ENCODE measurements around the gene PIPOX. TPM values are rescaled to one million over a fixed set of nuclear protein-coding genes. Genes with fewer than 3 reads are reported as not detected.

PIPOX gene
- total RNA-seq, 2 experiments from 2014 or later = 1.6 to 1.8 TPM

DNA sequence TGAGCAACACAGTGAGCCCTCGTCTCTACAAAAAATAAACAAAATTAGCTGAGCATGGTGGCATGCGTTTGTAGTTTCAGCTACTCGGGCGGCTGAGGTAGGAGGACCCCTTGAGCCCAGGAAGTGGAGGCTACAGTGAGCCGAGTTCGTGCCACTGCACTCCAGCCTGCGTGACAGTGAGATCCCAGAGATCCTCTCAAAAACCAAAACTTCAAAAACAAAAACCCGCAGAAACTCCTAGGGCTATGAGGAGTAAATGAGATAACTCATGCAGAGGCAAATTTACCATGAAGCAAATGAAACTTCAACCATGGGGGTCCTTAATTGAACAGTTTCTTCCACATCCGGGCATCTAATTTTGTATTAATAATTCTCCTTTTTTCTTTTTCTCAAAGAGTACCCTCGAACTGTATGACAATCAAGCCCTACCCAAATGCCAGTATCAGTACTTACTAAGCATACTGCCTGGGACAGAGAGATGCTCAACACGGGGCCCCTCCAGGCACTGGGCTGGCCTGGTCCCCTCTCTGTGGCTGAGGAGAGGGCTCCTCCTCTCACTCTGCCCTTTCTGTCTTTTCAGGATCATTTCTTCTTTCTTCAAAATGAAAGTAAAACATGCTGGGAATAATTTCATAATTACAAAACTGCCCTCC lies 789 bp upstream of the PIPOX start:
- ChIA-PET CTCF (no interaction called here), POLR2A (no interaction called here)

DNA sequence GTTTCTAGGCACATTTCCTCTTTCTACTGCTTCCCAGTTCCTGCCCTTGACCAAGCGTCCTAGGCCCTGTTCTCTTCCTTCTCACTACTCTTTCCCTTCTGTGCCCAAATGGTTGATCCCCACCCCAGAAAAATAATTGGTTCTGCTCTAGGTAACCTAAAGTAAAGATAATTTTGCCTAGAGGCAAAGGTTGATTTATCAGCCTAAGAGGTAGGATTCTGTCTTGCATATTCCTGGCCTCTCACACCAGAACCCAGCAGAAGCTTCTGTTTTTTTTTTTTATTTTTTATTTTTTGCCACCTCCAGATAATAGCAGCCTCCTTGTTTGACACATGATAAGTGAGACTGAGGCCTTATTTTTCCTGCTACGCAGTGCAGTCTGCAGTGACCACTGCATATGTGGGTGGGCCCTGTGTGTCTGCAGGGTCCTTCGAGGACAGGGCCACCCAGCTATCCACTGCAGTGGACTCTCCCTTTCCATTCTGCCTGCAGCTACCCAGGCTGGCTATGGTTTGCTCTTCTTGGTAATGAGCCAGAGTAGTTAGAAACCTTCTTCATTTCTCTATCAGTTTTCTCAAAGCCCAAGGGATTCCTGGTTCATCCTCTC lies 701 bp downstream of the PIPOX start:
- CTCF ChIA-PET = interaction anchor here (1.1 kb wide), 1 partner anchor 280 kb away, joined by 3 read pairs; no protein-coding TSS in a partner anchor
- POLR2A ChIA-PET = no interaction called here

DNA sequence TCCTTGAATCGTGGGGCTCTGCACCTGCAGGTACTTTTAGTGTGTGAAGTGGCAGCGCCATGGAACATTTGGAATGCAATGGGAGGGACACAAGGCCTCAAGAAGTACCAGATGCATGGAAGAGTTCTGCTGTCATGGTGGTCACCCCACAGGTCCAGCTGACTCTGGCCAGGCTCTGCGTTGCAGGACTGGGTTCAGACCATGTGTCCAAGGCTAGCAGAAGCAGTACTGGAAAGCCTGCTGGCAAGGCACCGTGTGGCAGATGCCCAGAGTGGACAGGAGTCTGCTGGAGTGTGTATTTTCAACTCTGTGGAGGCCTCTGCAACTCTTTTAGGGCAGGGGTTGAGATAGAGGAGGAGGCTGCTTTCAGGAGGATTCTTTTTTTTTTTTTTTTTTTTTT lies 2.1 kb downstream of the PIPOX start:
- ChIA-PET CTCF (interaction anchor here (0.7 kb wide), 1 partner anchor 146 kb away, joined by 6 read pairs; no protein-coding TSS in a partner anchor), POLR2A (no interaction called here)

DNA sequence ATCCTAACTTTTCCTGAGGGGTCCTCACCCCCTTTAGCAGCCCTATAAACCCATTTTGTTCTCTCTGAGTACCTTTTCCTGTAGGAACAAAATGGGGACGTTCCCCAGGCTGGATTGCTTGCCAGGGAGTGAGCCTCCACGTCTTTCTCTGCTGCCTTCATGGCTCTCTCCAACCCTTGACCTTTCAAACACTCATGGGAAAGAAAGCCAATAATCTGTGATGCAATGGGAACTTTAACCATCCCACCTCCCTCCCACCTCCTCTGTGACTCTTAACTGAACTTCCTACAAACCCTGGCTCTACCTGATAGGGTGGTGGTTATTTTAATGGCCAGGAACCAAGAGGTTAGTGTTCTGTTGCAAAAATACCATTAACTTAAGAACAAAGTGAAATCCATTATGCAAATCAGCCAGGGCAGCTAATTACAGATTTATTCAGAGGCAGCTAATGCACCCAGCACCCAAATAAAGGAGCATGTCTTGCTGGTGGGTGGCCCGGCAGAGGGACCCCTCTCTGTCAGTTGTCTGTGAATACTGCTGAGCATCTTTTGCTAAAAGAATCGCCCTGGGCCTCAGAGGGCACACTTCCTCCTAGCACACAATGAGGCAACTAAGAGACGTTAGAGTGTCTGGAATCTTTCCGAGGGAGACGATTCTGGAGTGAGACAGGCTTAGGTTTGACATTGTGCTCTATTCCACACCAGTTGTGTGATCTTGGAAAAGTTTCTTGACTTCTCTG lies 3.0 kb downstream of the PIPOX start:
- POLR2A ChIA-PET = no interaction called here
- CTCF ChIA-PET = interaction anchor here (0.7 to 1.4 kb wide), 2 partner anchors 80 to 145 kb away, joined by 3 to 6 read pairs; no protein-coding TSS in a partner anchor

DNA sequence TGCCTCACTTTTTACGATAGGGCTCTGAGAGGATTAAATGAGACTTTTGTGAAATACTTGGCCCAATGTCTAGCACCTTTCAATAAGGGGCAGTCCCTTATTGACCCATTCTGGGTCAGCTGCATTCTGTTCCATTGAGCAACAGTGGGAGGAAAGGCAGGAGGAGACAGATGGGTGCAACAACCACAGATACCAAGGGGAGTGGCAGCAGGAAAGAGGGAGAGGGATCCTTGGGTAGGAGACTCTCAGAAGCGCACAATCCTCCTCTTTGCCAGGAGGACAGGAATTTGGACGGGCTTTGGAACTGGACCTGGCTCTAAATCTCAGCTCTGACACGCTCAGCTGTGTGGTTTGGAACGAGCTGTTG lies 3.5 kb downstream of the PIPOX start:
- ChIA-PET POLR2A (no interaction called here), CTCF (interaction anchor here (1.4 kb wide), 1 partner anchor 81 kb away, joined by 3 read pairs; no protein-coding TSS in a partner anchor)

DNA sequence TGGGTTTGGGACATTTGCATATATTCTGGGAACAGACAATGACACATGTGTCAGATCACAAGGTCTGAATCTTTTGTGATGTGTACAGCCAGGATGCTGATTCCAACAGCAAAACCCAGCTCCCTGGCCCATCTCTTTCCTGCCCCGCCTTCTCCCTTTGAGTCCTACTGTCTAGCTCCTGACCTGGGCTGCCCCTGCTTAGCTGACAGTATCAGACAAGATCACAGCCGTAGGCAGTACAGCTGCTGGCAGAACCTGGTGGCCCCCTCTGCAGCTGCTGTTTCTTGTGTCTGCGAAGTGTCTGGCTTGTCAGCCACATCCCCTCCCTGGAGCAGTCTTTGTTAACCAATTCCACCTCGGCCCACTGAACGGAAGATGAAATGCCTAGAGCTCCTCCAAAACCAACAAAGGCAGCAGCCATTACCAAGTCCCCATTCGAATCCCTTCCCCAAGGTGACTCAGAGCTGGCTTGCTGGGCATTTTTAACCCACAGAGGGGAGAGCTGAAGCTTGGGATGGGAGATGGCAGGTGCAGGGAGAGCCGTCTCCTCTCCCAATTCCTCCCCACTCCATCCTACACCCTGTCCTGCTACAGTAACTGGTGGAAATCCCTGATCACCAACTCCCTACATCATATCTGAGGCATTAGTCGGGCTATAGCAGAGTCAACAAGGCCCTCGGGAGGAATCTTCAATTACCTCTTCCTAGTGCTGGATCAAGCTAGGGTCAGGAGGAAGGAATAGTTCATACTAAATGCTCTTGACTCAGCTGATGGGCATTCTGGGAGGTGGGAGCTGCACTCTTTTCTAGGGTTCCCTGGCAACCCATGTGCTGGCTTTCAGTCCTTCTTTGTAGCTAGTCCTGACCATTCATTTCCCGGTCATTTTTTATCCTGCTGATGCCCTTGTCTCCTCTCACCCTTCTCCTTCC lies 5.8 kb downstream of the PIPOX start:
- POLR2A ChIA-PET = no interaction called here
- CTCF ChIA-PET = interaction anchor here (1.6 kb wide), 1 partner anchor 75 kb away, joined by 3 read pairs; no protein-coding TSS in a partner anchor

DNA sequence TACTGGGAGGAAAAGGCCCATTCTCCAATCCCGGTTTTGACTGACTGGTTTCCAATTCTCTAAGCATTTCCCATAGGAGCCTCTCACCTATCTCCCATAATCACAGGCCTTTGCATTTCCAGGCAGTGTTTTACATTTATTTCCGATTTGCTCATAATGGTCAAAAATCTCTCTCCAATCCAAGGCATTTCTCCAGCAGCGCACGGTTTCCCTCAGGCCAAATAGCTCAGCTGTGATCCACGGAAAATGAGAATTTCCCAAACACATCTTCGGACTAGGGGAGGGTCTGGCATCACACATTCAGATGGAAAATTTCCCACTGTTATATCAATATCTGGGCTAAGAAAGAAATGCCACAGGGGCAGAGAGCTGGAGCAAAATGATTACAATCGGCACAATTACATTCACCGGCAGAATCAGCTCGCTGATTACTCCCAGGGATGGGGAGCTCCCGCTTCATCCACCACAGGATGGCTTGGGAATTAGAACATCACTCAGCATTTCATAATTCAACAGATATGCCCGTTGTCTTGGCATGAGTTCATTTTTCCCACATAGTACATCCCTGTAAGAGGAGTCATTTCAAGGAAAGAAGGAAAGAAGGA lies 6.7 kb downstream of the PIPOX start:
- ChIA-PET POLR2A (no interaction called here), CTCF (interaction anchor here (1.6 kb wide), 1 partner anchor 74 kb away, joined by 3 read pairs; no protein-coding TSS in a partner anchor)

DNA sequence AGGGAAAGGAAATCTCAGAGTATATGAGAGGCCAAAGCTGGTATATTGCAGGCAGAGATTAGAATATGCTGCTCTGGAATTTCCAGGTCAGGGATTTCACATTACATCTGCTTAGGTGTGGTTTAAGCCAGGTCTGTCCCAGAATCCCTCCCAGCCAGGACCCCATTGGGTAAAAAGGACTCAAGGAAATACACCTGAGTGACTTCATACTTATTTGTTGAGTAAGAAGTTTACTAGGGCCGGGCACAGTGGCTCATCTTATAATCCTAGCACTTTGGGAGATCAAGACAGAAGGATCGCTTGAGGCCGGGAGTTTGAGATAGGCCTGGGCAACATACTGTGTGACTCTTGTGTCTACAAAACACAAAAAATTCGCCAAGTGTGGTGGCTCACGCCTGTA lies 7.2 kb downstream of the PIPOX start:
- ChIA-PET CTCF (no interaction called here), POLR2A (no interaction called here)

DNA sequence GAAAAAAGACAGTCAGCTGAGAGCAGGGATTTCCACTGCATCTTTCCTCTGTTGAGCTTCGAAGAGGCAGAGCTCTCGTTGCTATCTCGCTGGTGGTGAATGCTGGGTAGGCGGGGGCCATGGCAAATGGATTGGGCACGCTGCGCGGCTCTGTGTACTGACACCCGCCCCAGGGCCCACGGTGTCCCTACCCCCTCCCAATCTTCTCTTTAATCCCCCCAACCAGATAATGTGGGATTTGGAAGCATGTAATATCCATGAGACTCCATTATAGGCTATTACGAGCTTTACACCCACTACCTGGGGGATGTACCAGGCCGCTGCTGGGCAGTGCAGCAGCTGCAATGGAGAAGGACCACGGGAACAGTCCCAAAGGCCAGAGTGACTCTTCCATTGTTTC lies 8.3 kb downstream of the PIPOX start:
- CTCF ChIA-PET = no interaction called here
- POLR2A ChIA-PET = no interaction called here

DNA sequence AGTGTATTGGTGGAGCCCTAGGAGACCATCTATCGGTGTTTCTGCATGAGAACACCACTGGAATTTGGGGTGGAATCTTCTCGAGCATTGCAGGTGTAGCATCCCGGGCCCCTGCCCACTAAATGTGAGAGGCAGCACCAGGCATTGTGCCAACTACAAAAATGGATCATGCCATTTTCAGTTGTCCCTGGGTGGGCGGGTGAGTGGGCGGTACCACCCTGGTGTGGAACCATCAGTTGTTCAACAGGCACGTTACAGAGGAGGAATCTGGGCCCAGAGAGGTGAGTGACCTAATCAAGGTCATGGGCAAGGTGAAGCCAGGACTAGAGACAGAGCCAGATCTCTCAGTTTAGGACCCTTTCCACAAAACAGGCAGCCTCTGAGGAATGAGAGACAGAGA lies 8.8 kb downstream of the PIPOX start:
- POLR2A ChIA-PET = no interaction called here
- CTCF ChIA-PET = no interaction called here

DNA sequence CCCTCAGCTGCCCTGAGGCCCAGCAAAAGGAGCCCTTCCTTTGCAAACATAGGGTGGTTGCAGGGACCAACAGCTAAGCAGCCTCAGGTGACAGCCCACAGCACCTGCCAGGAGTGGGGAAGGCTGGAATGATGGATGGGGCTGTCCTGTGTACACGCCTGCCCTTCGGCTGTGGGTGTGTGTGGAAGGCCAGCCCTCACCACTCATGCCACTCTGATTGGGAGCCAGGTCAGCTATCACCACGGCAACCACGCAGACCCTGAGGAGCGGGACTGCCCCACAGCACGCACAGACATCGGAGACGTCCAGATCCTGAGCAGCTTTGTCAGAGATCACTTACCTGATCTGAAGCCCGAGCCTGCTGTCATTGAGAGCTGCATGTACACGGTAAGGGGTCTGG lies 11.9 kb downstream of the PIPOX start:
- CTCF ChIA-PET = interaction anchor here (1.4 kb wide), 1 partner anchor 57 kb away, joined by 3 read pairs; no protein-coding TSS in a partner anchor
- POLR2A ChIA-PET = no interaction called here

DNA sequence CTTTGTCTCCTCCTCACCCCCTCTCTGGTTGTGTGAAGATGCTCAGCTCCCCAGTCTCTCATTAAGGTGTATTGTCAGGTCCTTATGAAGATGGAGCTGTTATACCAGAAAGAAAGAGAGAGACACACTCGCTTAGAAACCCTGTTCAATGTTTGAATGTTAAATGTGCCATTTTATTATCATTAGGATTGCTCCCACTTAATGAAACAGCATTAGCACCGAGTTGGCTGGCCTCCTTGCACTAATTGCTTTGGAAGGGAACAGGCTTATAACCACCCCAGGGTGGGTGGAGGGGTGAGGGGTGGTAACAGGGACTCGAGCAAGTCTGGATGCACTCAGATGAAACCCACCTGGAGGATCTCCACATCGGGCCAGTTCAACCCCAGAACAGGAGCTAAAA lies 14.4 kb downstream of the PIPOX start:
- CTCF ChIA-PET = interaction anchor here (0.5 kb wide), 1 partner anchor 389 kb away, joined by 3 read pairs; no protein-coding TSS in a partner anchor

DNA sequence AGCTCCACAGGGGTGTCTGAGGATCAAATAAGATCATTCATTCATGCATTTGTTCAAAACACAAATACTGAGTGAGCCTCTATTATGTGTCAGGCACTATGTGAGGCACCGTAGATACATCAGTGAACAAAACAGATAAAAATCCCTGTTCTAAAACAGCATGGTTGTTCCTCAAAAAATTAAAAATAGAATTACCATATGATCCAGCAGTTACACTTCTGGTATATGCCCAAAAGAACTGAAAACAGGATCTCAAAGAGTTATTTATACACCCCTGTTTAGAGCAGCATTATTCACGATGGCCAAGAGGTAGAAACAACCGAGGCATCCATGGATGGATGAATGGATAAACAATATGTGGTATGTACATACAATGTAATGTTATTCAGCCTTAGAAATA lies 15.4 kb downstream of the PIPOX start:
- CTCF ChIA-PET = interaction anchor here (0.9 kb wide), 1 partner anchor 105 kb away, joined by 4 read pairs; no protein-coding TSS in a partner anchor
- POLR2A ChIA-PET = no interaction called here

More for the DNA sequence above, 14.4 kb downstream of the PIPOX start:
- POLR2A ChIA-PET = no interaction called here

DNA sequence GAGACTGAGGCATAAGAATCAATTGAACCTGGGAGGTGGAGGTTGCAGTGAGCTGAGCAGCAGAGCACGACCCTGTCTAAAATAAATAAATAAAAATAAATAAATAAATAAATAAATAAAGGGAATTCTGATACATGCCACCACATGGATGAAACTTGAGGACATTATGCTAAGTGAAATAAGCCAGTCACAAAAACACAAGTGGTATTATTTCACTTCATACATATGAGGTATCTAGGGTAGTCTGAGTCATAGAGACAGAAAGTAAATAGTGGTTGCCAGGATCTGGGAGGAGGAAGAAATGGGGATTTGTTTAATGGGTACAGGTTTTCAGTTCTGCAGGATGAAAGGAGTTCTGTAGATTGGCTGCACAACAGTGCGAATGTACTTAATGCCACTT lies 16.3 kb downstream of the PIPOX start:
- CTCF ChIA-PET = interaction anchor here (1.0 to 1.2 kb wide), 2 partner anchors 78 to 94 kb away, joined by 3 to 4 read pairs; no protein-coding TSS in a partner anchor
- POLR2A ChIA-PET = interaction anchor here (0.7 kb wide), 1 partner anchor 313 kb away, joined by 7 read pairs; no protein-coding TSS in a partner anchor

DNA sequence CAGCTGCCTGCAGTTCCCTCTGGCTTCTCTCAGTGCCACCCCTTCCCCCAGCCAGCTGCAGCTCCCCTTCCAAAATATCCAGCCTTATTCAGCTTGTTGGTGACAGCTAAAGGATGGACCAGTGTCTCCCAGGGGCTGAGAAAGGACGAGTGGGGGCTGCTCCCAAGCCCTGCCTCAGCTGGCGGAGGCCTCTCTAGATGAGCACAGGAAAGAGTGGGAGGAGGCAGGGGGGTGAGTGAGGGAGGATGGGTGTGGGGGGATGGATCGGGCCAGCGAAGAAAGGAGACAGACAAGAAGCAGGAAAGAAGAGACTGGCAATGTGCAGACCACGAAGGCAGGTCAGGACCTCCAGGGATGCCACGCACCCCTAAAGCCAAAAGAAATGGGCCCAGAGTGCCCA lies 17.5 kb downstream of the PIPOX start:
- ChIA-PET POLR2A (no interaction called here), CTCF (no interaction called here)

DNA sequence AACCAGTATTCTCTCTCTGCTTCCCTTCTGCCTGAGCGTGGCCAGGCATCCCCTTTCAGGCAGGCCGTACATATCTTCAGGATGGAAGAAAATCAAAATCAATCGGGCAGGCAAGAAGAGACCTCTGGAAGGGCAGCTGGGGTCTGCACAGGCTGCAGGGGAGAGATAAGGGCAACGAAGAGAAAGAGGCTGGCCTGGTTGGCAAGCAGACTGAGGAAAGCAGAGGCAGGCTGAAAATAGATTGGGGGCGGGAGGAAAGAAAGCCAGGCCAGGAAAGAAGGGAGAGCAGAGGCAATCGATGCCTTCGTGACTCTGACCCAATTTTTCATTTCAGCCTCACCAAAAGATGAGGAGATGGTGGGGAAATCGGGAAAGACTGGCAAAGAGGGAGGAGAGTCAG lies 18.1 kb downstream of the PIPOX start:
- POLR2A ChIA-PET = no interaction called here

DNA sequence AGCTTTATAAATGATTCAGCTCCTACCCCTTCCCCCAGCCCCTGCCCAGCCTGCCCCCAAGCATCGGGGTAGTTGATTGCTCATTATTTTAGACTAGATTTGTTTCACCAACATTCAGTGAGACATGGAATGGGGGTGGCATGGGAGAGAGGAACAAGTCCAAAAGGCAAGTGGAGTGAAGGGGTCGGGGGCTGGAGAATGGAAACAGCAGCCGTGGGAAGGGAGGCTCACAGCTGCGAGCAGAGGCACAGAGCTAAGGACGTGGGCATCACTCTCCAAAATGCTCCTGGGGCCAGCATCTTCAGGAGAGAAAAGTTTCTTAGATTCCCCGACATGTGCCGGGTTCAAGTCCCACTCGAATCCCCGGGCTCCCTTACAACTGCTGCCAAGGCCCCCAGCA lies 19.3 kb downstream of the PIPOX start:
- CTCF ChIA-PET = no interaction called here

More for the DNA sequence above, 18.1 kb downstream of the PIPOX start:
- CTCF ChIA-PET = no interaction called here

DNA sequence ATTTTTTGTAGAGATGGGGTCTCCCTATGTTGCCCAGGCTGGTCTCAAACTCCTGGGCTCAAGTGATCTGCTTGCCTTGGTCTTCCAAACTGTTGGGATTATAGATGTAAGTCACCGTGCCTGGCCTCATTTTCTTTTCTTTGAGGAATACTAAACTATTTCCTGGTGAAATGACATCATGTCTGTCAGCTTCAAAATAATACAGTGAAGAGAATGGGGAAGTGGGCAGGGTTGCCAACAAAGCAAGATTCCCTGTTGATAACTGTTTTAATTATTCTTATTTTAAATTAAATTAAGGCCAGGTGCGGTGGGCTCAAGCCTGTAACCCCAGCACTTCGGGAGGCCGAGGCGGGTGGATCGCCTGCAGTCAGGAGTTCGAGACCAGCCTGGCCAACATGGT lies 21.1 kb downstream of the PIPOX start:
- ChIA-PET POLR2A (no interaction called here), CTCF (no interaction called here)

More for the DNA sequence above, 19.3 kb downstream of the PIPOX start:
- POLR2A ChIA-PET = no interaction called here

DNA sequence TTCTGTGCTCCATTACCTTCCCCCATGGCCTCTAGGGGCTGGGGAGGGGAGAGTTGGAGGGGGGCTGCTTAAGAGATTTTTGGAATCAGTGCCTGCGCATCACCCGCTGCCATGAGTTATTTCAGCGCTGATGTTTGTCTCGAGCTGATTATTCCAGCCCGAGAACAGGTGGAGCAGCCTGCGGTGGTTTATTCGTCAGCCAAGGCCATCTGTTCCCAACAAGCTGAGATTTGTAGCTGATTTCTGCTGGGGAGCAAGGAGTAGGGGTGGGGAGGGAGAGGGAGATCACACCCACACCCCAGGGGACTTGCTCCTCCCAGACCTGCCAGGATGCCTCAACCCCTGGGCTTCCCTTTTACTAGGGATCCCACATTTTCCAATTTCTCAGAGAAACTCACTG lies 23.1 kb downstream of the PIPOX start:
- CTCF ChIA-PET = no interaction called here
- POLR2A ChIA-PET = no interaction called here

Data from activated CD8-positive, alpha-beta memory T cell treated with anti-CD3 and anti-CD28 coated beads for 36 hours (primary cell).